ENCODE data around the gene NME3. TPM values are rescaled to one million over a fixed set of nuclear protein-coding genes. Genes with fewer than 3 reads are reported as not detected.

Gene NME3
- total and polyA plus RNA-seq, 10 of the 15 experiments (the other 5 are each of a cell fraction or from before 2014, with no cell fraction given): 0.61 to 55.5 (median 26.5) TPM

- TF ChIP-seq ZNF687 (IDR thresholded peaks at IDR 0.05) (peak; percentile 34; the same call in 1 of the 2 replicates), EED (IDR thresholded peaks at IDR 0.05; ENCODE audit: low read depth) (peak; percentile 9; the same call in 1 of the 2 replicates), BACH1 (IDR thresholded peaks at IDR 0.05; ENCODE audit: borderline replicate concordance) (peak; percentile 68), E2F4 (IDR thresholded peaks at IDR 0.05; ENCODE audit: low read depth, low read length) (no peak), POU2F2 (IDR thresholded peaks at IDR 0.05; ENCODE audit: borderline replicate concordance, low read depth, low read length) (peak; percentile 83; the same call in 2 of the 3 replicates), BCL11A (IDR thresholded peaks at IDR 0.05; ENCODE audit: low read depth, low read length) (0 out of 2 replicates have a peak, but pooled peaks have one; percentile 10), CUX1 (IDR thresholded peaks at IDR 0.05; ENCODE audit: insufficient replicate concordance, low read depth, low read length) (no peak), EGR1 (IDR thresholded peaks at IDR 0.05; ENCODE audit: borderline replicate concordance in 1 of 2, low read depth in 2 of 2, low read length in 2 of 2) (peak; percentile 45 to 85; a peak in 2 of 3 replicates), NRF1 (conservative IDR thresholded peaks at IDR 0.05; ENCODE audit: low read depth, low read length) (no peak), GATAD2B (conservative IDR thresholded peaks at IDR 0.05; ENCODE audit: low read depth) (peak; percentile 75), CREB1 (IDR thresholded peaks at IDR 0.05; ENCODE audit: low read depth) (peak; percentile 55; the same call in 1 of the 2 replicates), SPI1 (IDR thresholded peaks at IDR 0.05; ENCODE audit: borderline replicate concordance, insufficient read depth, low read depth, low read length) (no peak), ZZZ3 (IDR thresholded peaks at IDR 0.05; ENCODE audit: control insufficient read depth, insufficient read length, low read depth) (no peak), IRF3 (IDR thresholded peaks at IDR 0.05) (no peak), ZNF384 (IDR thresholded peaks at IDR 0.05; ENCODE audit: borderline replicate concordance, low read depth, low read length) (no peak), MYC (IDR thresholded peaks at IDR 0.05; ENCODE audit: insufficient read depth, insufficient read length, insufficient replicate concordance, low read length, severe bottlenecking) (peak; percentile 73)
These were observed 1.8 kb upstream of the NME3 start, which contains the start of gene MRPS34 (continued) for GRCh38 chr16:1772908-1773702.

Measured in GM12878 (cell line).